Ammon's horn (tissue), 1 donor: Measurements from ENCODE around the gene TAB3.

Experiments used
- DNase-seq: peaks from one replicate; pipeline ENCODE4 v3.0.0-alpha.2; 2016; ENCODE audit warnings: low spot score

TAB3 gene

GRCh38 chrX:30889147-30890140, at the start of gene TAB3:
Gene TAB3, minus strand, starts transcription at chrX:30889254. Its CDS starts 29,666 bp downstream, at chrX:30859588.
- DNase-seq = peak; percentile 91

- DNase-seq = no peak
Observed at GRCh38 chrX:30938295-30938694, 49.2 kb upstream of the TAB3 start.

- DNase-seq = no peak
Observed at GRCh38 chrX:30935985-30936384, 46.9 kb upstream of the TAB3 start.

- no peak for DNase-seq
Observed at GRCh38 chrX:30931920-30932319, 42.9 kb upstream of the TAB3 start.

- DNase-seq = no peak
Observed at GRCh38 chrX:30930679-30931078, 41.6 kb upstream of the TAB3 start.

- DNase-seq = no peak
Observed at GRCh38 chrX:30930143-30930542, 41.1 kb upstream of the TAB3 start.

- DNase-seq = no peak
Observed at GRCh38 chrX:30920271-30920670, 31.2 kb upstream of the TAB3 start.

- DNase-seq = no peak
Observed at GRCh38 chrX:30918480-30918879, 29.4 kb upstream of the TAB3 start.

GRCh38 chrX:30913492-30913891, 24.4 kb upstream of the TAB3 start:
- no peak for DNase-seq

GRCh38 chrX:30910124-30910860, 21.2 kb upstream of the TAB3 start:
- DNase-seq = no peak

- no peak for DNase-seq
Observed at GRCh38 chrX:30906726-30907125, 17.7 kb upstream of the TAB3 start.

GRCh38 chrX:30905321-30905720, 16.3 kb upstream of the TAB3 start:
- no peak for DNase-seq

- no peak for DNase-seq
Observed at GRCh38 chrX:30904632-30905031, 15.6 kb upstream of the TAB3 start.

GRCh38 chrX:30904186-30904585, 15.1 kb upstream of the TAB3 start:
- DNase-seq = no peak

GRCh38 chrX:30900227-30900626, 11.2 kb upstream of the TAB3 start:
- DNase-seq = no peak

- no peak for DNase-seq
Observed at GRCh38 chrX:30898886-30899285, 9.8 kb upstream of the TAB3 start.

GRCh38 chrX:30895370-30895769, 6.3 kb upstream of the TAB3 start:
- no peak for DNase-seq

GRCh38 chrX:30893206-30893605, 4.2 kb upstream of the TAB3 start:
- DNase-seq = no peak

- no peak for DNase-seq
Observed at GRCh38 chrX:30892591-30892990, 3.5 kb upstream of the TAB3 start.

GRCh38 chrX:30888526-30889146, 418 bp downstream of the TAB3 start:
- DNase-seq = peak; percentile 2

GRCh38 chrX:30887721-30888120, 1.3 kb downstream of the TAB3 start:
- no peak for DNase-seq

- no peak for DNase-seq
Observed at GRCh38 chrX:30887288-30887687, 1.8 kb downstream of the TAB3 start.

GRCh38 chrX:30885136-30885535, 3.9 kb downstream of the TAB3 start:
- DNase-seq = no peak
